ENCODE results near the gene MSRB1.
A peak's percentile ranks its signal among the peaks of the same experiment; 100 is the strongest.

Gene MSRB1

GRCh38 chr16:1982013-1982433 is 39.0 kb upstream of the MSRB1 start:
- no peak overlapping the region for H3K27ac ChIP-seq (replicated peaks)
- no peak overlapping the region for H3K4me3 ChIP-seq (replicated peaks; ENCODE audit: insufficient read depth, low read length)
- TF ChIP-seq, protein P1, sequence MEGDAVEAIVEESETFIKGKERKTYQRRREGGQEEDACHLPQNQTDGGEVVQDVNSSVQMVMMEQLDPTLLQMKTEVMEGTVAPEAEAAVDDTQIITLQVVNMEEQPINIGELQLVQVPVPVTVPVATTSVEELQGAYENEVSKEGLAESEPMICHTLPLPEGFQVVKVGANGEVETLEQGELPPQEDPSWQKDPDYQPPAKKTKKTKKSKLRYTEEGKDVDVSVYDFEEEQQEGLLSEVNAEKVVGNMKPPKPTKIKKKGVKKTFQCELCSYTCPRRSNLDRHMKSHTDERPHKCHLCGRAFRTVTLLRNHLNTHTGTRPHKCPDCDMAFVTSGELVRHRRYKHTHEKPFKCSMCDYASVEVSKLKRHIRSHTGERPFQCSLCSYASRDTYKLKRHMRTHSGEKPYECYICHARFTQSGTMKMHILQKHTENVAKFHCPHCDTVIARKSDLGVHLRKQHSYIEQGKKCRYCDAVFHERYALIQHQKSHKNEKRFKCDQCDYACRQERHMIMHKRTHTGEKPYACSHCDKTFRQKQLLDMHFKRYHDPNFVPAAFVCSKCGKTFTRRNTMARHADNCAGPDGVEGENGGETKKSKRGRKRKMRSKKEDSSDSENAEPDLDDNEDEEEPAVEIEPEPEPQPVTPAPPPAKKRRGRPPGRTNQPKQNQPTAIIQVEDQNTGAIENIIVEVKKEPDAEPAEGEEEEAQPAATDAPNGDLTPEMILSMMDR (IDR thresholded peaks at IDR 0.05; ENCODE audit: insufficient read depth, low read length): no peak
- TF ChIP-seq GABPA (IDR thresholded peaks at IDR 0.05; ENCODE audit: low read depth) (no peak), SPI1 (IDR thresholded peaks at IDR 0.05; ENCODE audit: borderline replicate concordance, low read depth) (no peak), POLR2AphosphoS5 (IDR thresholded peaks at IDR 0.05; ENCODE audit: low read depth) (no peak)
- peaks cover 29% of the 10 kb centered on the region for H3K27me3 ChIP-seq (ENCODE audit: insufficient read depth, poor library complexity, severe bottlenecking)
- DNase-seq (ENCODE audit: low read depth in 1 of 2, low spot score in 1 of 2): no peak

DNA sequence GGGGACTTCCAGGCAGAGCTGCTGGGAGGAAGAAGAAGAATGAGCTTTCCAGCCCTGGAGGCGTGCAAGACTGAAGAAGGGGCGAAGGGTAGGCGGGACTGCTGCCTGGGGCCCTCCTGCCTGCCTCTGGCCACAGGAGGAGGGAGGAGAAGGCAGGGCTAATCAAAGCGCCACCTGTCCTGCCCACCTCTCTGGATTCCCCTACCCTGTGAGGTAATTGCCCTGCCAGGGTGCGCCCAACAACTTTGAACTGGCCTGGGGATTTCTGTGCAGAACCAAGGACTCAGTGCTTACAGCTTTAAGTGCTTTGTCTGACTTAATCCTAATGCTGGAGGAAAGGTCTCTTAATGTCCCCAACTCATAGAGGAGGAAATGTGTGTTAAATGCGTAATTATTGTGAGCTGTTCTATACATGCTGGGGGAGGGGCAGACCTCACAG is 38.4 kb upstream of the MSRB1 start, which contains the start of gene NOXO1:
TSS of gene NOXO1 (minus strand) at position 72 of the 439 bp plus-strand sequence. CDS start 290 bp downstream, outside the sequence.
- H3K27me3 ChIP-seq (ENCODE audit: insufficient read depth, poor library complexity, severe bottlenecking): peaks cover 29% of the 10 kb centered on the region
- H3K27ac ChIP-seq (replicated peaks): no peak within 1 kb of the TSS
- DNase-seq (ENCODE audit: low read depth in 1 of 2, low spot score in 1 of 2): no peak
- TF ChIP-seq, protein P1 (IDR thresholded peaks at IDR 0.05; ENCODE audit: insufficient read depth, low read length): no peak
- no peak within 1 kb of the TSS for H3K4me3 ChIP-seq (replicated peaks; ENCODE audit: insufficient read depth, low read length)

DNA sequence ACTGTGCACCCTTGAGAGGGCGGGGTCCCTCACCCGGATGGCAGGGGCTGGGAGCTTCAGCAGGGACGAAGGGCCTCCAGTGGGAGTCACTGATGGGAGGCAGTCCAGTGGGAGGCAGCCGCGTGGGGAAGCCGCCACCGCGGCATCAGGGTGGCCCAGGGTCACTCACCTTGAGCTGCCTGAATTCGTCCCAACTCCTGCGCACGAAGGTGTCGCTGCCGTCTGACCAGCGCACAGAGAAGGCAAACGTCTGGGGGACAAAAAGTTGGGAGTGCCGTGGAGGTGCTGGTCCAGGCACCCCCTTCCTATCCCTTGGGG is 37.7 kb upstream of the MSRB1 start:
- Histone ChIP-seq H3K27ac (replicated peaks) (no peak overlapping the region), H3K27me3 (ENCODE audit: insufficient read depth, poor library complexity, severe bottlenecking) (peaks cover 29% of the 10 kb centered on the region), H3K4me3 (replicated peaks; ENCODE audit: insufficient read depth, low read length) (no peak overlapping the region)
- DNase-seq (ENCODE audit: low read depth in 1 of 2, low spot score in 1 of 2): no peak
- TF ChIP-seq SPI1 (IDR thresholded peaks at IDR 0.05; ENCODE audit: borderline replicate concordance, low read depth): no peak
- no peak for TF ChIP-seq GABPA (IDR thresholded peaks at IDR 0.05; ENCODE audit: low read depth)
- TF ChIP-seq, protein P1 (IDR thresholded peaks at IDR 0.05; ENCODE audit: insufficient read depth, low read length): no peak
- no peak for TF ChIP-seq REST (IDR thresholded peaks at IDR 0.05; ENCODE audit: insufficient replicate concordance, low read depth)
- no peak for TF ChIP-seq POLR2AphosphoS5 (IDR thresholded peaks at IDR 0.05; ENCODE audit: low read depth)

DNA sequence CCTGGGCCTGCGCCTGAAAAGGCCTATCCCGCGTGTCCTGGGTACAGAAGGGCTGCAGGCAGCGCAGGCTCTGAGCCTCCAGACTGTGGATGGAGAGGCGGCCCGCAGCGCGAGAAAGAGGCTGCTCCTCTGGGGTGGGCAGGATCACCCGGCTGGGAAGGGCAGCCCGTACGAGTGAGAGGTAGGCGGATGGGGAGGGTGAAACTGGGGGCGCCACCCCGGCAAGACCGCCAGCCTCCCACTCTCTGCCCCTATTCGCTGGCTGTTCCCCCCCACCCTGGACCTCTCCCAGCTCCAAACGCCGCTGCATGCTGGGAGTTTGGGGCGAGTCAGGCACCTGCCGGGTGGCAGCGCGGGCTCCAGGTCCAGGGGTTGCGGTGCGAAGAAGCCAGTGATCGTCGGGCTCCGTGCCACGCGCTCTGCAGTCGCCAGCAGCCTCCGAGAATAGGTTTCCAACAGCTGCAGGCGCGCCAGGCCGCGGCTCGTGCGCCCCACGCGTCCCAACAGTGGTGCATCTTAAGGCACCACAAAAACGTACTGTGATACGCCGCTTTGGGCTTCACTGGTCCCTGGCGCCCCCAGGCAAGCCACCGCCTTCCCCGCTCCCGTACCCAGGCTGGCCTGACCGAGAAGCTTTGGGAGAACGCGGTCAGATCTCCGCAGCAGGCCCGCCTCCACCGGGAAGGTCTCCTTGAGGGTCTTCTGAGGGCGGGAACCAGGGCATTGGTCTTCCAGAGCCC is 37.2 kb upstream of the MSRB1 start:
- Histone ChIP-seq H3K27me3 (ENCODE audit: insufficient read depth, poor library complexity, severe bottlenecking) (peaks cover 29% of the 10 kb centered on the region), H3K4me3 (replicated peaks; ENCODE audit: insufficient read depth, low read length) (no peak overlapping the region), H3K27ac (replicated peaks) (no peak overlapping the region)
- TF ChIP-seq GABPA (IDR thresholded peaks at IDR 0.05; ENCODE audit: low read depth): no peak
- TF ChIP-seq POLR2AphosphoS5 (IDR thresholded peaks at IDR 0.05; ENCODE audit: low read depth): peak; percentile 29; the same call in 1 of the 2 replicates
- no peak for DNase-seq (ENCODE audit: low read depth in 1 of 2, low spot score in 1 of 2)

DNA sequence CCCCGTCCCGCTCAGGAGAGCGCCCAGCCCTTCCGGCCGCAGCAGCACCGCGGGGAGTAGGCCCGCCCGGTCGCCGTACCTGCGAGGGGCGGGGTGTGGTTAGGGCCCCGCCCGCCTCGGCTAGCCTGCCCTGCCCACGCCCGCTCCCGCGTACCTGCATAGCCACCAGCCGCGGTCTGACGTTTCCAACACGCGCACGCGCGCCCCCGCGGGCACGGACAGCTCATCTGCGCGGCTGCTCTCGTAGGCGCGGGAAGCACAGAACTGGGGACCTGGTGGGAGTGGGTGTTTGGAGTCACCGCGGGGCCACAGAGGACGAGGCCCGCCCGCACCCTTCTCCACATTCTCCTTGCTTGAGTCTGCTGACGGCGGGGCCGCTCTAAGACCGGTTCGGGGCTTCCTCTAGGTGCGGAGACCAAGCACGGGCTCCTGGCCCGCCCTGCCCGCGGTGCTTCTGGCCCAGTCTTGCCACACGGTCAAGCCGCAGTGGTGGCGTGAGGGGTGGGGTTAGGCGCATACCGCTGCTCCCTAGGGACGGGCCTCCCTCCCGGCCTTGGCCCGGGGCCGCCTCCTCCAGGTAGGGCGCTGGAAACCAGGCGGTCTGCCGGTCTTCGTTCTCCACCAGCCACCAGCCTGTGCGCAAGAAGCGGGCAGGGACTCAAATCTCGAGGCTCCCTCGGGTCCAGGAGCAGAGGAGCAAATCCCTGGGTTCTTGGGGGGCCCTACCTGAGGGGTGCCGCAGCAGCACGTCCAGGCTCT is 36.5 kb upstream of the MSRB1 start:
- Histone ChIP-seq H3K27me3 (ENCODE audit: insufficient read depth, poor library complexity, severe bottlenecking) (peaks cover 29% of the 10 kb centered on the region), H3K27ac (replicated peaks) (no peak overlapping the region), H3K4me3 (replicated peaks; ENCODE audit: insufficient read depth, low read length) (no peak overlapping the region)
- no peak for TF ChIP-seq POLR2AphosphoS5 (IDR thresholded peaks at IDR 0.05; ENCODE audit: low read depth)
- TF ChIP-seq, protein P1 (IDR thresholded peaks at IDR 0.05; ENCODE audit: insufficient read depth, low read length): no peak
- no peak for DNase-seq (ENCODE audit: low read depth in 1 of 2, low spot score in 1 of 2)

All from HL-60 (cell line).